IPS-18c (cell line): ENCODE results near the gene HEY2.
"Not testable (repeated sequence)": the region's sequence is repeated elsewhere in the genome, so short reads cannot be mapped to it uniquely, and the experiment has no call there.

Experiments
- H3K4me3 ChIP-seq: 2 replicates; pipeline ENCODE4 v1.7.0; 2013; ENCODE audit warnings: low read depth, mild to moderate bottlenecking, low read length, moderate library complexity; ENCODE audit not compliant: insufficient read depth
- H3K9me3 ChIP-seq: one replicate; pipeline ENCODE4 v1.6.1; 2013; ENCODE audit warnings: mild to moderate bottlenecking, low read length, moderate library complexity; ENCODE audit not compliant: control insufficient read depth, insufficient read depth

The HEY2 gene

GRCh38 chr6:125753218-125753936 is 3.9 kb downstream of the HEY2 start:
- Histone ChIP-seq H3K9me3 (no peaks in the 10 kb centered on the region), H3K4me3 (no peak overlapping the region)

GRCh38 chr6:125753937-125754259 is 4.5 kb downstream of the HEY2 start:
- Histone ChIP-seq H3K4me3 (no peak overlapping the region), H3K9me3 (no peaks in the 10 kb centered on the region)

- H3K9me3 ChIP-seq, result no peaks in the 10 kb centered on the region
- no peak overlapping the region for H3K4me3 ChIP-seq
Measured at GRCh38 chr6:125754566-125754965, 5.1 kb downstream of the HEY2 start.

GRCh38 chr6:125759184-125759902 is 9.9 kb downstream of the HEY2 start:
- no peak overlapping the region for H3K4me3 ChIP-seq

GRCh38 chr6:125759959-125760457 is 10.6 kb downstream of the HEY2 start:
- H3K9me3 ChIP-seq, result no peaks in the 10 kb centered on the region

More at GRCh38 chr6:125759184-125759902, 9.9 kb downstream of the HEY2 start:
- H3K9me3 ChIP-seq, result no peaks in the 10 kb centered on the region

GRCh38 chr6:125764121-125764671 is 14.8 kb downstream of the HEY2 start:
- H3K9me3 ChIP-seq, result no peaks in the 10 kb centered on the region
- H3K4me3 ChIP-seq, result no peak overlapping the region

More at GRCh38 chr6:125759959-125760457, 10.6 kb downstream of the HEY2 start:
- no peak overlapping the region for H3K4me3 ChIP-seq

- no peak overlapping the region for H3K4me3 ChIP-seq
Measured at GRCh38 chr6:125765944-125766343, 16.5 kb downstream of the HEY2 start.

GRCh38 chr6:125766641-125767040 is 17.2 kb downstream of the HEY2 start:
- no peaks in the 10 kb centered on the region for H3K9me3 ChIP-seq

More at GRCh38 chr6:125765944-125766343, 16.5 kb downstream of the HEY2 start:
- H3K9me3 ChIP-seq, result no peaks in the 10 kb centered on the region

GRCh38 chr6:125769147-125769783 is 19.8 kb downstream of the HEY2 start:
- H3K9me3 ChIP-seq, result no peaks in the 10 kb centered on the region

More at GRCh38 chr6:125766641-125767040, 17.2 kb downstream of the HEY2 start:
- H3K4me3 ChIP-seq, result no peak overlapping the region

GRCh38 chr6:125773387-125774341 is 24.2 kb downstream of the HEY2 start:
- no peaks in the 10 kb centered on the region for H3K9me3 ChIP-seq
- no peak overlapping the region for H3K4me3 ChIP-seq

More at GRCh38 chr6:125769147-125769783, 19.8 kb downstream of the HEY2 start:
- no peak overlapping the region for H3K4me3 ChIP-seq

- not testable (repeated sequence) for H3K9me3 ChIP-seq, H3K4me3 ChIP-seq
Measured at GRCh38 chr6:125776107-125776826, 26.8 kb downstream of the HEY2 start.

GRCh38 chr6:125779924-125780539 is 30.6 kb downstream of the HEY2 start:
- H3K4me3 ChIP-seq, result peak overlapping the region; percentile 54
- H3K9me3 ChIP-seq, result no peaks in the 10 kb centered on the region

- Histone ChIP-seq H3K4me3 (peak overlapping the region; percentile 54), H3K9me3 (no peaks in the 10 kb centered on the region)
Measured at GRCh38 chr6:125780540-125781313, 31.3 kb downstream of the HEY2 start.

- peak overlapping the region; percentile 54 for H3K4me3 ChIP-seq
- no peaks in the 10 kb centered on the region for H3K9me3 ChIP-seq
Measured at GRCh38 chr6:125781314-125781868, 32.0 kb downstream of the HEY2 start.

GRCh38 chr6:125784365-125784764 is 34.9 kb downstream of the HEY2 start:
- Histone ChIP-seq H3K9me3 (no peaks in the 10 kb centered on the region), H3K4me3 (no peak overlapping the region)
